ENCODE results near the gene F2RL2. TPM values are rescaled to one million over a fixed set of nuclear protein-coding genes. Genes with fewer than 3 reads are reported as not detected.

F2RL2 gene
- polyA plus RNA-seq, 1 donor from 2014 or later, result not detected

GRCh38 chr5:76660360-76660759 lies 37.2 kb upstream of the F2RL2 start:
- TF ChIP-seq RAD21 (conservative IDR thresholded peaks at IDR 0.05), result no peak
- no peak for TF ChIP-seq EP300 (conservative IDR thresholded peaks at IDR 0.05; ENCODE audit: poor library complexity, severe bottlenecking)
- no peak for TF ChIP-seq POLR2AphosphoS5 (IDR thresholded peaks at IDR 0.05)
- TF ChIP-seq MXI1 (conservative IDR thresholded peaks at IDR 0.05; ENCODE audit: poor library complexity, severe bottlenecking), result no peak
- no peak for TF ChIP-seq REST (IDR thresholded peaks at IDR 0.05; ENCODE audit: borderline replicate concordance)
- TF ChIP-seq SMC3 (conservative IDR thresholded peaks at IDR 0.05; ENCODE audit: poor library complexity), result no peak
- TF ChIP-seq CTCF (IDR thresholded peaks at IDR 0.05; ENCODE audit: poor library complexity, severe bottlenecking), result no peak
- TF ChIP-seq EZH2 (IDR thresholded peaks at IDR 0.05; ENCODE audit: borderline replicate concordance, insufficient read depth, low read length, poor library complexity, severe bottlenecking), result no peak
- no peak for TF ChIP-seq TAF1 (IDR thresholded peaks at IDR 0.05; ENCODE audit: low read depth)
- H3F3A ChIP-seq (ENCODE audit: insufficient read depth, low read length, poor library complexity, severe bottlenecking), result no peaks in the 10 kb centered on the region
- H4K20me1 ChIP-seq (ENCODE audit: insufficient read depth), result no peaks in the 10 kb centered on the region
- no peaks in the 10 kb centered on the region for H3K36me3 ChIP-seq (ENCODE audit: insufficient read depth, low read length)
- no peaks in the 10 kb centered on the region for H3K9me3 ChIP-seq (ENCODE audit: low read length)
- no peaks in the 10 kb centered on the region for H3K9me2 ChIP-seq (ENCODE audit: insufficient read depth, low read length)
- no peaks in the 10 kb centered on the region for H3K79me2 ChIP-seq (replicated peaks; ENCODE audit: insufficient read depth, low read length)
- no peaks in the 10 kb centered on the region for H3K27me3 ChIP-seq (ENCODE audit: insufficient read depth, low read depth, low read length)
- H3K27ac ChIP-seq (ENCODE audit: low read length), result no peak overlapping the region
- no peak overlapping the region for H3K4me3 ChIP-seq (ENCODE audit: low read length)
- no peak overlapping the region for H3K9ac ChIP-seq (ENCODE audit: low read length)
- H3K4me2 ChIP-seq (ENCODE audit: low read length), result no peak overlapping the region
- H2AFZ ChIP-seq (ENCODE audit: low read depth, low read length), result no peak overlapping the region

GRCh38 chr5:76657683-76658311 lies 34.6 kb upstream of the F2RL2 start:
- no peak overlapping the region for H3K9ac ChIP-seq (ENCODE audit: low read length)
- no peak overlapping the region for H3K4me3 ChIP-seq (ENCODE audit: low read length)
- no peaks in the 10 kb centered on the region for H3K79me2 ChIP-seq (replicated peaks; ENCODE audit: insufficient read depth, low read length)
- no peaks in the 10 kb centered on the region for H4K20me1 ChIP-seq (ENCODE audit: insufficient read depth)
- H3K9me2 ChIP-seq (ENCODE audit: insufficient read depth, low read length), result no peaks in the 10 kb centered on the region
- TF ChIP-seq MXI1 (conservative IDR thresholded peaks at IDR 0.05; ENCODE audit: poor library complexity, severe bottlenecking) (no peak), EZH2 (IDR thresholded peaks at IDR 0.05; ENCODE audit: borderline replicate concordance, insufficient read depth, low read length, poor library complexity, severe bottlenecking) (no peak), SMC3 (conservative IDR thresholded peaks at IDR 0.05; ENCODE audit: poor library complexity) (no peak), RAD21 (conservative IDR thresholded peaks at IDR 0.05) (no peak), TAF1 (IDR thresholded peaks at IDR 0.05; ENCODE audit: low read depth) (no peak), EP300 (conservative IDR thresholded peaks at IDR 0.05; ENCODE audit: poor library complexity, severe bottlenecking) (no peak), REST (IDR thresholded peaks at IDR 0.05; ENCODE audit: borderline replicate concordance) (no peak), CTCF (IDR thresholded peaks at IDR 0.05; ENCODE audit: poor library complexity, severe bottlenecking) (no peak)
- no peaks in the 10 kb centered on the region for H3K36me3 ChIP-seq (ENCODE audit: insufficient read depth, low read length)
- H3K27ac ChIP-seq (ENCODE audit: low read length), result no peak overlapping the region
- H3K27me3 ChIP-seq (ENCODE audit: insufficient read depth, low read depth, low read length), result no peaks in the 10 kb centered on the region
- H2AFZ ChIP-seq (ENCODE audit: low read depth, low read length), result no peak overlapping the region
- no peak overlapping the region for H3K4me2 ChIP-seq (ENCODE audit: low read length)
- H3F3A ChIP-seq (ENCODE audit: insufficient read depth, low read length, poor library complexity, severe bottlenecking), result no peaks in the 10 kb centered on the region
- H3K9me3 ChIP-seq (ENCODE audit: low read length), result no peaks in the 10 kb centered on the region

Data from neural cell (in vitro differentiated cells).